Colonic mucosa (tissue), 4 donors: Measurements from ENCODE around the gene VILL. TPM values are rescaled to one million over a fixed set of nuclear protein-coding genes. Genes with fewer than 3 reads are reported as not detected.

ENCODE experiments used
- DNase-seq: peaks from one replicate; pipeline ENCODE4 v3.0.0-alpha.2; 2020
- H3K27ac ChIP-seq: fragments of 200-600 bp; one replicate; pipeline ENCODE4 v1.8.0; 2021
- H3K27me3 ChIP-seq: fragments of 200-600 bp; one replicate; pipeline ENCODE4 v1.8.0; 2021
- H3K36me3 ChIP-seq: fragments of 200-600 bp; one replicate; pipeline ENCODE4 v1.8.0; 2021
- H3K4me1 ChIP-seq: fragments of 200-600 bp; one replicate; pipeline ENCODE4 v1.8.0; 2021; ENCODE audit warnings: mild to moderate bottlenecking
- H3K4me3 ChIP-seq: fragments of 200-600 bp; one replicate; pipeline ENCODE4 v1.8.0; 2021
- H3K9ac ChIP-seq, 2 donors: one replicate each; pipeline ENCODE4 v1.7.0; 2013; ENCODE audit warnings: control low read depth in 2 of 2, low read depth in 2 of 2, low read length in 2 of 2
- H3K9me3 ChIP-seq: fragments of 200-600 bp; one replicate; pipeline ENCODE4 v1.8.0; 2021
- CTCF ChIP-seq: fragments of 200-600 bp; IDR thresholded peaks from one replicate; pipeline ENCODE4 v1.8.0; 2022; ENCODE audit warnings: antibody characterized with exemption, mild to moderate bottlenecking
- intact Hi-C: fragments of 100-400 bp; cut with DNase I; formaldehyde crosslinking; loops from one replicate; pipeline ENCODE4 v1.14.1; 2022
- total RNA-seq, 2 donors: library from RNA; stranded (reverse); fragmentation: NEBNext Ultra II Directional in 1 of 2; extraction: Animal tissue kit (Norgen Biotek cat#: 25700) in 1 of 2; gene quantifications; one replicate each; pipeline ENCODE4 v1.2.1, GENCODE V29; 2021
- donor health status: healthy.
- donor health status: DM: no; HTN: no; CAD: no.
- donor health status: DM: no; HTN: no; CAD: no.

VILL gene
- total RNA-seq, 2 donors from 2014 or later = 155 to 166 TPM

GRCh38 chr3:37995652-37996641 lies 5.4 kb downstream of the VILL start:
- TF ChIP-seq CTCF = no peak
- peaks cover 18% of the 10 kb centered on the region for H3K4me1 ChIP-seq
- H3K27ac ChIP-seq = no peak overlapping the region

GRCh38 chr3:37996785-37997301 lies 6.3 kb downstream of the VILL start:
- peak; percentile 94 for TF ChIP-seq CTCF

More at GRCh38 chr3:37995652-37996641, 5.4 kb downstream of the VILL start:
- peaks cover under 1% of the 10 kb centered on the region for H3K36me3 ChIP-seq
- no peaks in the 10 kb centered on the region for H3K9me3 ChIP-seq
- intact Hi-C loops = no loop called here
- H3K4me3 ChIP-seq = no peak overlapping the region
- H3K27me3 ChIP-seq = no peaks in the 10 kb centered on the region
- no peak for DNase-seq
- H3K9ac ChIP-seq = peak overlapping the region in 1 of 2 donors; percentile 49

GRCh38 chr3:37997342-37997741 lies 6.8 kb downstream of the VILL start:
- Histone ChIP-seq H3K27ac (no peak overlapping the region), H3K4me1 (peaks cover 18% of the 10 kb centered on the region), H3K4me3 (no peak overlapping the region), H3K27me3 (no peaks in the 10 kb centered on the region), H3K9ac (peak overlapping the region in 1 of 2 donors; percentile 49), H3K9me3 (no peaks in the 10 kb centered on the region), H3K36me3 (peaks cover 9% of the 10 kb centered on the region)
- intact Hi-C loops = no loop called here
- no peak for TF ChIP-seq CTCF
- no peak for DNase-seq

More at GRCh38 chr3:37996785-37997301, 6.3 kb downstream of the VILL start:
- no peak overlapping the region for H3K27ac ChIP-seq
- no peaks in the 10 kb centered on the region for H3K9me3 ChIP-seq
- DNase-seq = peak; percentile 91
- peak overlapping the region in 1 of 2 donors; percentile 49 for H3K9ac ChIP-seq
- H3K36me3 ChIP-seq = peaks cover 9% of the 10 kb centered on the region
- H3K4me3 ChIP-seq = no peak overlapping the region
- peaks cover 18% of the 10 kb centered on the region for H3K4me1 ChIP-seq
- H3K27me3 ChIP-seq = no peaks in the 10 kb centered on the region
- intact Hi-C loops = no loop called here

- H3K36me3 ChIP-seq = peaks cover 9% of the 10 kb centered on the region
- peak overlapping the region; percentile 84 for H3K27ac ChIP-seq
- peak overlapping the region; percentile 33 for H3K4me3 ChIP-seq
- H3K27me3 ChIP-seq = no peaks in the 10 kb centered on the region
- H3K9me3 ChIP-seq = no peaks in the 10 kb centered on the region
- DNase-seq = peak; percentile 35
- H3K4me1 ChIP-seq = peaks cover 20% of the 10 kb centered on the region
- intact Hi-C loops = no loop called here
- peak overlapping the region; percentile 76 to 84 for H3K9ac ChIP-seq
- TF ChIP-seq CTCF = no peak
Observed at GRCh38 chr3:37997791-37998370, 7.3 kb downstream of the VILL start.

- DNase-seq = no peak
- TF ChIP-seq CTCF = no peak
- H3K27me3 ChIP-seq = no peaks in the 10 kb centered on the region
- intact Hi-C loops = no loop called here
- H3K4me3 ChIP-seq = no peak overlapping the region
- no peak overlapping the region for H3K27ac ChIP-seq
- H3K9ac ChIP-seq = no peak overlapping the region
- H3K9me3 ChIP-seq = no peaks in the 10 kb centered on the region
- H3K36me3 ChIP-seq = peaks cover 9% of the 10 kb centered on the region
- H3K4me1 ChIP-seq = peaks cover 25% of the 10 kb centered on the region
Observed at GRCh38 chr3:37999836-38000235, 9.2 kb downstream of the VILL start.
